Measurements from ENCODE around the gene PBX1.

DNA sequence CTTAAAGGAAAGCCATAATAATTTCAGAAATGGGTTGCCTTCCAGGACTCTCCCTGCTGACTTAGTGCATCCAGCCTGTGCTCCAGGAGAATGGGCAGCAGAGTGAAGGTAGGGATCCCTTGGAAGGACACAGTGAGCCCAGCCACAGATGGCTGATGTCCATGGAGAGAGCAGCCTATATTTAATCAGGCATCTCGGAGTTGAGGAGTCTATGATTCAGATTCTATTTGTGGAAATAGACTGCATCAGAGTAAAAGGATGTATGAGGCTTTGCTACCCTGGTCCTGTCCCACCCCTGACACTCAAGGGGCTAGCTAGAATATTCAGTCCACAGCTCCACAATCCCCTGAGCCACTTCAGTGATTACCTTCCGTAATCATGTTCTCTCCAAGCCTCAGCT is 43.8 kb upstream of the PBX1 start:
- TF ChIP-seq POLR2A (IDR thresholded peaks at IDR 0.05) (no peak), POLR2AphosphoS5 (IDR thresholded peaks at IDR 0.05) (no peak), EP300 (IDR thresholded peaks at IDR 0.05) (no peak)
- TF ChIP-seq, protein P1, sequence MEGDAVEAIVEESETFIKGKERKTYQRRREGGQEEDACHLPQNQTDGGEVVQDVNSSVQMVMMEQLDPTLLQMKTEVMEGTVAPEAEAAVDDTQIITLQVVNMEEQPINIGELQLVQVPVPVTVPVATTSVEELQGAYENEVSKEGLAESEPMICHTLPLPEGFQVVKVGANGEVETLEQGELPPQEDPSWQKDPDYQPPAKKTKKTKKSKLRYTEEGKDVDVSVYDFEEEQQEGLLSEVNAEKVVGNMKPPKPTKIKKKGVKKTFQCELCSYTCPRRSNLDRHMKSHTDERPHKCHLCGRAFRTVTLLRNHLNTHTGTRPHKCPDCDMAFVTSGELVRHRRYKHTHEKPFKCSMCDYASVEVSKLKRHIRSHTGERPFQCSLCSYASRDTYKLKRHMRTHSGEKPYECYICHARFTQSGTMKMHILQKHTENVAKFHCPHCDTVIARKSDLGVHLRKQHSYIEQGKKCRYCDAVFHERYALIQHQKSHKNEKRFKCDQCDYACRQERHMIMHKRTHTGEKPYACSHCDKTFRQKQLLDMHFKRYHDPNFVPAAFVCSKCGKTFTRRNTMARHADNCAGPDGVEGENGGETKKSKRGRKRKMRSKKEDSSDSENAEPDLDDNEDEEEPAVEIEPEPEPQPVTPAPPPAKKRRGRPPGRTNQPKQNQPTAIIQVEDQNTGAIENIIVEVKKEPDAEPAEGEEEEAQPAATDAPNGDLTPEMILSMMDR (IDR thresholded peaks at IDR 0.05), result no peak
